Caco-2 (cell line): ENCODE data around the gene DCAF7. TPM values are rescaled to one million over a fixed set of nuclear protein-coding genes. Genes with fewer than 3 reads are reported as not detected.

ENCODE experiments used
- BruUV-seq: library from RNA; stranded (reverse); fragments of 400-500 nt; replicated peaks from 2 replicates; lab custom pipeline; 2021; lab: Mats Ljungman, UMichigan
- CTCF ChIA-PET: fragments of 300-600 bp; sonication (Branson Sonifier 250); formaldehyde crosslinking; loops from one replicate; lab custom pipeline; 2022; ENCODE audit warnings: antibody characterized with exemption; lab: Charles Lee
- POLR2A ChIA-PET: fragments of 300-600 bp; sonication (Branson Sonifier 250); formaldehyde crosslinking; loops from one replicate; lab custom pipeline; 2022; ENCODE audit warnings: antibody characterized with exemption; lab: Charles Lee
- DNase-seq, 2 experiments: peaks; one replicate each; pipeline versions ENCODE4 v3.0.0 to v3.0.0-alpha.2; 2020 to 2022
- H3K27me3 ChIP-seq: replicated peaks from 2 replicates; pipeline ENCODE4 v1.6.0; 2011; ENCODE audit warnings: low read length; ENCODE audit not compliant: control insufficient read depth, insufficient read depth
- H3K36me3 ChIP-seq: 2 replicates; pipeline ENCODE4 v1.5.1; 2011; ENCODE audit warnings: low read length; ENCODE audit not compliant: control insufficient read depth, insufficient read depth
- H3K4me1 ChIP-seq: fragments of 250-450 bp; sonication (Bioruptor Pico); 2 replicates; pipeline ENCODE4 v1.5.1; 2020; ENCODE audit warnings: mild to moderate bottlenecking
- H3K4me3 ChIP-seq: 2 replicates; pipeline ENCODE4 v1.5.1; 2011; ENCODE audit warnings: low read depth, mild to moderate bottlenecking, control low read depth, low read length
- H3K9me3 ChIP-seq: fragments of 250-450 bp; sonication (Bioruptor Pico); 2 replicates; pipeline ENCODE4 v1.5.1; 2020; ENCODE audit warnings: mild to moderate bottlenecking, moderate library complexity
- H3K27ac Mint-ChIP-seq: one replicate; pipeline ENCODE4 v1.8.0; 2022; ENCODE audit warnings: mixed read lengths; ENCODE audit not compliant: unreplicated experiment
- H3K27me3 Mint-ChIP-seq: one replicate; pipeline ENCODE4 v1.8.0; 2022; ENCODE audit warnings: mixed read lengths; ENCODE audit not compliant: insufficient read depth, unreplicated experiment
- H3K36me3 Mint-ChIP-seq: one replicate; pipeline ENCODE4 v1.8.0; 2022; ENCODE audit warnings: mild to moderate bottlenecking, mixed read lengths; ENCODE audit not compliant: insufficient read depth, unreplicated experiment
- H3K4me1 Mint-ChIP-seq: one replicate; pipeline ENCODE4 v1.8.0; 2022; ENCODE audit warnings: low read depth, mixed read lengths; ENCODE audit not compliant: unreplicated experiment
- H3K4me3 Mint-ChIP-seq: one replicate; pipeline ENCODE4 v1.8.0; 2022; ENCODE audit warnings: mild to moderate bottlenecking, moderate library complexity, mixed read lengths; ENCODE audit not compliant: unreplicated experiment
- H3K9me3 Mint-ChIP-seq: one replicate; pipeline ENCODE4 v1.8.0; 2022; ENCODE audit warnings: mixed read lengths; ENCODE audit not compliant: unreplicated experiment
- CTCF ChIP-seq, 2 experiments: fragments of 200-600 bp in 1 of 2; IDR thresholded peaks; 1 replicate in 1 of 2; 2 replicates in 1 of 2; pipeline versions ENCODE4 v1.5.1 to v1.8.0; 2011 to 2022; ENCODE audit warnings: antibody characterized with exemption in 1 of 2, control low read depth in 1 of 2, inconsistent platforms in 1 of 2, low read depth in 1 of 2, low read length in 1 of 2, mild to moderate bottlenecking in 1 of 2, moderate library complexity in 1 of 2; ENCODE audit not compliant: insufficient read depth in 1 of 2, severe bottlenecking in 1 of 2, unreplicated experiment in 1 of 2
- intact Hi-C: fragments of 100-400 bp; cut with micrococcal nuclease; formaldehyde crosslinking; loops from one replicate; pipeline ENCODE4 v1.10.0; 2022; ENCODE audit not compliant: unreplicated experiment
- total RNA-seq: library from RNA; stranded (reverse); gene quantifications from 2 replicates; pipeline ENCODE4 v1.2.3, GENCODE V29; 2022

DCAF7 gene
- total RNA-seq, 1 experiment from 2014 or later = 94.5 TPM

GRCh38 chr17:63571632-63572310, 21.5 kb downstream of the DCAF7 start:
- H3K9me3 Mint-ChIP-seq = no peaks in the 10 kb centered on the region
- no peaks in the 10 kb centered on the region for H3K36me3 Mint-ChIP-seq
- intact Hi-C loops = loop anchor here (2.0 kb wide), 1 partner anchor 49 kb away; the partner anchor contains the start of gene KCNH6
- Histone ChIP-seq H3K9me3 (no peaks in the 10 kb centered on the region), H3K4me3 (no peak overlapping the region), H3K4me1 (no peaks in the 10 kb centered on the region), H3K36me3 (no peaks in the 10 kb centered on the region), H3K27me3 (no peaks in the 10 kb centered on the region)
- no peak overlapping the region for H3K4me3 Mint-ChIP-seq
- H3K27me3 Mint-ChIP-seq = no peaks in the 10 kb centered on the region
- POLR2A ChIA-PET = no interaction called here
- TF ChIP-seq CTCF (IDR thresholded peaks at IDR 0.05; ENCODE audit: insufficient read depth in 1 of 2, low read depth in 1 of 2, low read length in 1 of 2, severe bottlenecking in 1 of 2, unreplicated experiment in 1 of 2) = no peak
- H3K27ac Mint-ChIP-seq = no peak overlapping the region
- no peaks in the 10 kb centered on the region for H3K4me1 Mint-ChIP-seq
- BruUV-seq = no TSS peak
- CTCF ChIA-PET = interaction anchor here (0.6 to 1.6 kb wide), 2 partner anchors 21 to 146 kb away, joined by 5 to 8 read pairs; no protein-coding TSS in a partner anchor
- DNase-seq = no peak

GRCh38 chr17:63573634-63574033, 23.4 kb downstream of the DCAF7 start:
- TF ChIP-seq CTCF (IDR thresholded peaks at IDR 0.05; ENCODE audit: insufficient read depth in 1 of 2, low read depth in 1 of 2, low read length in 1 of 2, severe bottlenecking in 1 of 2, unreplicated experiment in 1 of 2) = peak in 1 of 2 experiments; percentile 44
- Histone ChIP-seq H3K36me3 (no peaks in the 10 kb centered on the region), H3K4me1 (peaks cover 4% of the 10 kb centered on the region; the same call in 1 of the 2 replicates), H3K4me3 (no peak overlapping the region), H3K9me3 (no peaks in the 10 kb centered on the region), H3K27me3 (no peaks in the 10 kb centered on the region)
- CTCF ChIA-PET = no interaction called here
- BruUV-seq = no TSS peak
- POLR2A ChIA-PET = no interaction called here
- peak in 1 of 2 experiments; percentile 33 for DNase-seq
- intact Hi-C loops = loop anchor here (1.0 to 2.0 kb wide), 2 partner anchors 51 to 148 kb away; partner anchors contain the start of gene KCNH6
- Mint-ChIP-seq H3K36me3 (no peaks in the 10 kb centered on the region), H3K4me1 (peaks cover under 1% of the 10 kb centered on the region), H3K9me3 (no peaks in the 10 kb centered on the region), H3K27ac (peak overlapping the region; percentile 32), H3K27me3 (no peaks in the 10 kb centered on the region), H3K4me3 (no peak overlapping the region)

- Mint-ChIP-seq H3K4me1 (peaks cover 10% of the 10 kb centered on the region), H3K27me3 (no peaks in the 10 kb centered on the region), H3K36me3 (peaks cover 25% of the 10 kb centered on the region), H3K27ac (no peak overlapping the region), H3K4me3 (no peak overlapping the region), H3K9me3 (no peaks in the 10 kb centered on the region)
- Histone ChIP-seq H3K4me1 (peaks cover 6% of the 10 kb centered on the region; the same call in 1 of the 2 replicates), H3K27me3 (no peaks in the 10 kb centered on the region), H3K36me3 (peaks cover 8% of the 10 kb centered on the region), H3K4me3 (no peak overlapping the region), H3K9me3 (no peaks in the 10 kb centered on the region)
- intact Hi-C loops = loop anchor here (1.0 kb wide), 1 partner anchor 28 kb away; the partner anchor contains the start of gene DCAF7
- BruUV-seq = no TSS peak
- ChIA-PET CTCF (interaction anchor here (1.0 kb wide), 2 partner anchors 14 to 129 kb away, joined by 3 to 10 read pairs; no protein-coding TSS in a partner anchor), POLR2A (interaction anchor here (0.6 kb wide), 1 partner anchor 197 kb away, joined by 4 read pairs; no protein-coding TSS in a partner anchor)
- no peak for TF ChIP-seq CTCF (IDR thresholded peaks at IDR 0.05; ENCODE audit: insufficient read depth in 1 of 2, low read depth in 1 of 2, low read length in 1 of 2, severe bottlenecking in 1 of 2, unreplicated experiment in 1 of 2)
- no peak for DNase-seq
These were observed 27.9 kb downstream of the DCAF7 start for GRCh38 chr17:63578027-63578768.
